ENCODE data around the gene CTNNA2. TPM values are rescaled to one million over a fixed set of nuclear protein-coding genes. Genes with fewer than 3 reads are reported as not detected.

CTNNA2 gene
- total and polyA plus RNA-seq, 12 donors = 0.12 to 5.0 (median 1.4) TPM; not detected in 1

DNA sequence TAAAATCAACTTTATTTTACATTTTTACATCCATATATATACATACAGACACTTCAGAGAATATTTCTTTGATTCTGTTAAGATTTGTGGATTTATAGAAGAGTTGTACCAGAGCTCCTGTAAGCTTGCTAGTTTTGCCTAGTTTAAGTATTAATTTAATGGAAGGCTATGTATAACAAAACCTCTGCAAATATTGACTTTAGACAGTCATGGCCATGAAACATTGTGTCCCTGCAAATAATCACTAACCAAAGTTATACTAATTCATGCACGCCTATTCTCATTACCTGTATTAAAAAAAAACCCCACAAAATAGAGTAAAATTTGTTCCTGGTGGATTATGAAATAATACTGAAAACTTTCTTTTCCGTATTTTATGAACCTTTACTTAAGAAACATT lies 379.3 kb downstream of the CTNNA2 start:
- Histone ChIP-seq H3K27me3 (no peaks in the 10 kb centered on the region), H3K4me1 (replicated peaks in 1 of 2) (no peaks in the 10 kb centered on the region), H3K27ac (no peak overlapping the region), H3K36me3 (replicated peaks in 1 of 2) (no peaks in the 10 kb centered on the region), H3K9me3 (replicated peaks in 1 of 3) (no peaks in the 10 kb centered on the region), H3K4me3 (no peak overlapping the region)
- TF ChIP-seq CTCF (IDR thresholded peaks at IDR 0.05) (no peak), POLR2A (IDR thresholded peaks at IDR 0.05) (no peak)
- intact Hi-C loops (cut with DNase I) = no loop called here
- no peak for DNase-seq
- WGBS, 4 donors = 76 to 81% (median 79%) methylated on average over 2 of the region's 2 CpGs

DNA sequence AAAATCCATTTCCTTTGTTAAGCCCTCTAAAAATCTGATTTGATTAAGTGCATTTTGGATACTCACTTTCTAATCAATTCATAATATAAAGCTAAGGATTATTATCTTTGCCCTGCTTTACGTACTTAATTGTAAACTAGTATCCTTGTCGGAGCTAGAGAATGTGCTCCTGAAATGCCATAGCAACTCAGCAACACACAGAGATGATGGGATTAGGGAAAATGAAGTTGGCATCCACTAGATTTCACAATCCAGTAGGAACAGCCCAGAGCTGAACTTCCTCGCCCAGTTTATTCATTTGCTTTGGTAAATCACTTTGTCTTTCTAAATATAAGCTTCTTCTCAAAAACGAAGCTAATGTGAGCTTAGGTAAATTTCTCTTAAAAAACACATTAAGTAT lies 386.3 kb downstream of the CTNNA2 start:
- no peak for TF ChIP-seq POLR2A (IDR thresholded peaks at IDR 0.05)
- WGBS, 4 donors = 71 to 85% (median 76%) methylated on average over 4 of the region's 4 CpGs
- no peak overlapping the region for H3K27ac ChIP-seq
- no peak overlapping the region for H3K4me3 ChIP-seq
- no peaks in the 10 kb centered on the region for H3K27me3 ChIP-seq
- no peak for DNase-seq
- intact Hi-C loops (cut with DNase I) = no loop called here
- no peaks in the 10 kb centered on the region for H3K9me3 ChIP-seq (replicated peaks in 1 of 3)
- H3K4me1 ChIP-seq (replicated peaks in 1 of 2) = no peaks in the 10 kb centered on the region
- H3K36me3 ChIP-seq (replicated peaks in 1 of 2) = no peaks in the 10 kb centered on the region

DNA sequence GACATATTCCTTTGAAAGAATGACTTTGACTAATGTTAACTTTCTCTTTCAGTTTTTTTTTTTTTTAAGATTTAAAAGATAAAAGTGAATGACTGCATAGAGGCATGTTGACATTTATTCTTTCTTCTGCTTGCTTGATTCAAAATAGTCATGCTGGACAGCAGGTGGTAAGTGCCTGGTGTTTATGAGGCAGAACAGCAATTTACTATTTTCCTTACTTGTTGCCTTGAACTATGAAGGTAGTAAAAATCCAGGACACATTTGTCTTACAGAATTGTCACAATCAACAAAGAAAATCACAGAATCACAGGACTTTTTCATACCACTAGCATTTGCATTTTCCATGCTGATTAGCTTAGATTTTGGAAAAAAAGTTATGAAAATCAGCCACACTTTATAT lies 388.3 kb downstream of the CTNNA2 start:
- Histone ChIP-seq H3K36me3 (replicated peaks in 1 of 2) (no peaks in the 10 kb centered on the region), H3K27ac (no peak overlapping the region), H3K9me3 (replicated peaks in 1 of 3) (no peaks in the 10 kb centered on the region), H3K4me1 (replicated peaks in 1 of 2) (no peaks in the 10 kb centered on the region), H3K27me3 (no peaks in the 10 kb centered on the region), H3K4me3 (no peak overlapping the region)
- no peak for DNase-seq
- intact Hi-C loops (cut with DNase I) = no loop called here
- TF ChIP-seq CTCF (IDR thresholded peaks at IDR 0.05) (no peak), POLR2A (IDR thresholded peaks at IDR 0.05) (no peak)

DNA sequence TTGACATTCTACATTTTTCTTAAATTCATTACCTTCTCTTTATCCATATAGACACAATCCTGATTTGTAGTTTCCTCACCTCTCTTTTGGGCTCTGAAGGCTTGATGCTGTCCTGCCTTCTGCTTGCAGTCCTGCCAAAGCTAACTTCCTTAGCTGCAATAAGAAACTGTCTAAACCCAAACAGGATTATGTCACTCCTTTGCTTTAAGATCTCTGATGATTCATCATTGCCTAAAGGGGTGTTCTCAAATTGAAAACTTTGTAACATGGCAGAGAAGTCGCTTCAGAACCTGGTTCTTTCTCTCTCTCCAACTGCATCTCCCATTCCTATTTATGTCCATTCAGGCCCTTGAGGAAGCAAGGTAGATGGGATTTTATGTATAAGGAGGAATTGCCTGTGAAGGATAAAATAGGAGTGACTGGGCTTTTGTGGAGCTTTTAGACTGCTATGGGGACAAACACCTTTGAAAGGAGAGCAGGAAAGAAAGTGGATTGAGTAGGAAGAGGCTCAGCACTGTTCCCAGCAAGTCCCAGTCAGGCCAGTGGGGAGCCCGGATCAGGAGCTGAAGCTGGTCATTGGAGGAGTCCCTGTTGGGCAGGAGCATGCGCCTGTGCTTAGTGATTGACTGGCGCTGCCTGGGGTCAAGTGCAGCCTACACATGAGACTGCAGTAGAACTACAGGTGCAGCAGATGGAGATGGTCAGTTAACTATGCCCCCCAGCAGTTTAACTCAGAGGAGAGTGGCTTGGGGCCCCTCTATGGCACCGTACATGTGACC lies 390.6 kb downstream of the CTNNA2 start:
- Histone ChIP-seq H3K4me3 (no peak overlapping the region), H3K4me1 (replicated peaks in 1 of 2) (no peaks in the 10 kb centered on the region), H3K9me3 (replicated peaks in 1 of 3) (no peaks in the 10 kb centered on the region), H3K36me3 (replicated peaks in 1 of 2) (no peaks in the 10 kb centered on the region), H3K27me3 (no peaks in the 10 kb centered on the region), H3K27ac (no peak overlapping the region)
- WGBS, 4 donors = 66 to 83% (median 81%) methylated on average over 3 to 5 of the region's 5 CpGs
- intact Hi-C loops (cut with DNase I) = no loop called here
- TF ChIP-seq POLR2A (IDR thresholded peaks at IDR 0.05) = no peak
- no peak for TF ChIP-seq CTCF (IDR thresholded peaks at IDR 0.05)
- DNase-seq = no peak
